Esophagus mucosa (tissue), 1 donor: Measurements from ENCODE around the gene SEC31A. TPM values are rescaled to one million over a fixed set of nuclear protein-coding genes. Genes with fewer than 3 reads are reported as not detected.
"Not testable (repeated sequence)": the region's sequence is repeated elsewhere in the genome, so short reads cannot be mapped to it uniquely, and the experiment has no call there.

Experiments
- ATAC-seq: fragments of 200-7000 bp; cut with Tn5 transposase; one replicate; pipeline ENCODE4 v1.9.1; 2020
- total RNA-seq: library from RNA; stranded (reverse); gene quantifications from one replicate; pipeline ENCODE4 v1.2.4, GENCODE V29; 2023
- donor health status: DM: yes; HTN: yes; CAD: no.

The SEC31A gene
- total RNA-seq, 1 donor from 2014 or later = 122 TPM

- no peak for ATAC-seq
Measured at GRCh38 chr4:82891707-82892466, 934 bp upstream of the SEC31A start.

DNA sequence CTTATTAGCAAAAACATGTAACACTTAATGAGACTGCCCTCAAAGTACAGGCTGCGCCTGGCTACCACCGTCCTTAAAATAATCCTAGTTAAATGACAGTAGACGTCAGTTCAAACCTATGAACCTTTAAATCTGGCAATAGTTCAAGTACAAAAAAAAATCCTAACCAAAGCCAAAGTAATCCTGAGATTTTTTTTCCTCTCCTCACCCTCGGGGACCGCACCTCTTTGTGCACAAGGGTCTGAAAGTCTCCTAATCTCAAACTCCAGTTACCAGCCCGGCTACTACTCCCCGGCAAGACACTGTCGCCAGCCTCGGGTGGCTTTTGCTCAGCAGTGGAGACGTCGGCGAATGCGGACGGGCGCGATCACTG lies 439 bp downstream of the SEC31A start:
- peak; percentile 5 for ATAC-seq

DNA sequence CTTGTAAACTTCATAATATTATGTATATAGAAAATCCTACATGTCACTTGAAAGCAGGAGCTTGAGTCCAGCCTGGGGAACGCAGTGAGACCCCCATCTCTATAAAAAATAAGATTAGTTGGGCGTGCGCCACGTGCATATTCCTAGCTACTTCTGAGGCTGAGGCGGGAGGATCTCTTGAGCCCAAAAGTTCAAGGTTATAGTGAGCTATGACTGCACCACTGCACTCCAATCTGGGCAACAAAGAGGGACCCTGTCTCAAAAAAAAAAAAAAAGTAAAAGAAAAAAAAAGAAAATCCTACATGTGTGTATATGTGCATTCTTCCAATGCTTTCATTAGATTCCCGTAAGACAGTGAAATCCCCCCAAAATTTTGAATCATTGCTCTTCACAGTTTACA lies 1.7 kb downstream of the SEC31A start:
- no peak for ATAC-seq

GRCh38 chr4:82886147-82886942 lies 4.6 kb downstream of the SEC31A start:
- no peak for ATAC-seq

DNA sequence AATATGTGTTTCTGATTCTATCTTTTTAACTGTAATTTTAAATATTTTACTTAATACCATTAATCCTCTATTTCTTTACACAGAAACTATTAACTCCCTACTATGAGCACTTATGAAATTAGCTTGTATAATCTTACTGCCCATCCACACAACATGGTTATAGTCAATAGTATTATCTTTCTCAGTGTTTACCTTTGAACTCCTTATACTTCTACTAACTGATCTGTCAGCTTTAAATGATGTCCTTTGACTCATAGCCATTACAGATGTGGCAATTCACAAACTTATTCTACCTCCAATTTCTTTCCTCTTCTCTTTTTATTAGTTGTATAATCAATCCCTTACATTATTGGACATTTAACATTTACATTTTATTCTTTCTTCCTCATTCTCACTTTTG lies 5.5 kb downstream of the SEC31A start:
- ATAC-seq = no peak

DNA sequence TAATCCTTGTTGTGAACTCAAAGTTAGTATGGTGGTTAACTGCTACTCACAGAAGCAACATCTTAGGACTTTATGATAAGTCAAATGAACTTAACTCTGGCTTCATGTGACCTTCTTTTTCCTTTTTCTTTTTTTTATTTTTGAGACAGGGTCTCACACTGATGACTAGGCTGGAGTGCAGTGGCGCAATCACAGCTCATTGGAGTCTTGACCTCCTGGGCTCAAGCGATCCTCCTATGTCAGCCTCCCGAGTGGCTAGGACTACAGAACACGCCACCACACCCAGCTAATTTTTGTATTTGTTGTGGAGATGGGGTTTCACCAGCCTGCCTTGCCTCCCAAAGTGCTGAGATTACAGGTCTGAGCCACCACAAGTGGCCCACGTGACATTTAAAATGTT lies 22.4 kb downstream of the SEC31A start:
- no peak for ATAC-seq

- ATAC-seq = no peak
Measured at GRCh38 chr4:82866706-82867385, 24.1 kb downstream of the SEC31A start.

- ATAC-seq = peak; percentile 73
Measured at GRCh38 chr4:82866033-82866432, 24.9 kb downstream of the SEC31A start.

- peak; percentile 89 for ATAC-seq
Measured at GRCh38 chr4:82865592-82865991, 25.4 kb downstream of the SEC31A start.

DNA sequence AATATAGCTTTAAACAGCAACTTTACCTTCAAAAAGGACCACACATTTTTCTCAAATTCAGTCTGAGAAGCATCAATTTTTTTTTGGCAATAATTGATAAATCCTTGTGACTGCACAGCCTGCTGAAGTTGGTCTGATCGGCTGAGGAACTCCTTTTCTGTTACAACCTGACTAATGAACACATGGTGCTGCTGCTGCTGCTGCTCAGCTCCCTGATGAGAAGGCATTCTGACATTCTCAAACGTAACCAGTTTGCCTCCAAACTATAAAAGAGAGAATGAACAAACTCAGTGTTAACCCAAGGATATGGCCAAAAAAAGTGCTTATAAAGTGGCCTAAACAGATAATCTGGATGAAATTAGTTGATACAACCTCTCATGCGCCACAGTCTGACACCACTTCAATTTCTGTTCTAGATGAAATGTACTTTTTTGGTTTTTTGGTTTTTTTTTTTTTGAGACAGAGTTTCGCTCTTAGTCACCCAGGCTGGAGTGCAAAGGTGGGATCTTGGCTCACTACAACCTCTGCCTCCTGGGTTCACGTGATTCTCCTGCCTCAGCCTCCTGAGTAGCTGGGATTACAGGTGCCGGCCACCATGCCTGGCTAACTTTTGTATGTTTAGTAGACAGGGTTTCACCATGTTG lies 26.5 kb downstream of the SEC31A start:
- ATAC-seq = no peak

- ATAC-seq = peak; percentile 65
Measured at GRCh38 chr4:82861529-82861928, 29.4 kb downstream of the SEC31A start.

GRCh38 chr4:82860487-82860886 lies 30.5 kb downstream of the SEC31A start:
- ATAC-seq = not testable (repeated sequence)

GRCh38 chr4:82852751-82853285 lies 38.1 kb downstream of the SEC31A start:
- ATAC-seq = no peak

- peak; percentile 69 for ATAC-seq
Measured at GRCh38 chr4:82851885-82852750, 38.8 kb downstream of the SEC31A start.

GRCh38 chr4:82851318-82851717 lies 39.6 kb downstream of the SEC31A start:
- ATAC-seq = peak; percentile 51

DNA sequence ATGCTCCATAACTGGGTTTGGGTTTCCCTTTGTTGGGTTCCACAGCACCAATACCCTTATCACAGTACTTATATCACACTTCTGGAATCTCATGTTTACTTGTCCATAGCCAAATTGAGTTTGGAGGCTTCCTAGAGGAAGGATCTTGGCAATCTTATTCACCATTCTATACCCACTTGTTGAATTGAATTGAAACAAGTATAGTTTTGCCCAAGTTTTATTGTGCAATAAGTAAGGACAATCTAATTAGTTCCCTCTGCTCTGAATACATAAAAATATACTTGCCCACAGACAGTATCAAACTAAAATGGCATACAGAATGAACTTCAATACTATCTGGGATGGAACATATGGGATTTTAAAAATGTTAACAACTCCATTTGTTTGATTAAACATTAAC lies 40.3 kb downstream of the SEC31A start:
- no peak for ATAC-seq

DNA sequence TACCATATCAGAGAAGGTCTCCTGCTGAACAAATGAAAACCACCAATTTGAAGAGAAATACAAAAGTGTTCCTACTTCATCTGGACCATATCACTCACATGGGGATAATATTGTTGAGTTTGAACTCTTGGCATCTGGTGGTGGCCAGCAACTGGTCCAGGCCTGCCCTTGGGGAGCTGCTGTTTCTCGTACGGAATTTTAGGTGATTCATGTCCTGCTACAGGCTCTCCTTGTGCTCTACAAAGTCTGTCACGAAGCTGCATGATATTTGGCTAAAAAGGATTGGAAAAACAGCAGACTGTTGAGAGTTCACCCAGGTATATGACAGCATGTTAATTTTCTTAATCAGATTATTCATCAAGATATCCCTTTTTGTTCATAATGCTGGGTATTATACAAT lies 42.2 kb downstream of the SEC31A start:
- ATAC-seq = peak; percentile 22

GRCh38 chr4:82842593-82842992 lies 48.4 kb downstream of the SEC31A start:
- no peak for ATAC-seq

- ATAC-seq = no peak
Measured at GRCh38 chr4:82839624-82840023, 51.3 kb downstream of the SEC31A start.

DNA sequence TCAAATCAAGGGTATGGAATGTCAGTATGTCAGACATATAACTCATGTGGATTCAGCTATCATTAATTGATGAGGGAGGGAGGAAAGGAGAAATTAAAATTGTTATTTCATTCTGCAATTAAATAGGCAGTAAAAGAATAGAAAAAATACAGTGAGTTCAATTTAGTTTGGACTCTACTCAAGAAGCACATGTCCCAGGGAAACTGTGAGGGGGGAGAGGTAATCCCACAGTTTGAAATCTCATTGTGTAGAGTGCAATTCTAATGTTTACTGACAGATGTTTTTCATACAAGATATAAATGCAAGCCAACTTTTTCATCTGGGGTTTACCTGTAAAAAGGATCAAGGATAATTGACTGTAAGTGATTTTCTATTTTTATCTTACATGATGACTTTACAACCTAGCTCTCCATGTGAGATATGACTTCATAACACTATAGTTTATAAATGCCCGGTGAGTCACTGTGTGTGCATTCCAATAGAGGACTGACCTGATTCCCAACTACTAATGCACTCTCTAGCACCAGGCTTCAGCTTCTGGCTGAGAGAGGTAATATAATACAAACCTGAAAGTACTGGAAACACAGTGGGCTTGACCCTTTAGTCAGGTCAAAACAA lies 57.1 kb downstream of the SEC31A start:
- peak; percentile 97 for ATAC-seq

DNA sequence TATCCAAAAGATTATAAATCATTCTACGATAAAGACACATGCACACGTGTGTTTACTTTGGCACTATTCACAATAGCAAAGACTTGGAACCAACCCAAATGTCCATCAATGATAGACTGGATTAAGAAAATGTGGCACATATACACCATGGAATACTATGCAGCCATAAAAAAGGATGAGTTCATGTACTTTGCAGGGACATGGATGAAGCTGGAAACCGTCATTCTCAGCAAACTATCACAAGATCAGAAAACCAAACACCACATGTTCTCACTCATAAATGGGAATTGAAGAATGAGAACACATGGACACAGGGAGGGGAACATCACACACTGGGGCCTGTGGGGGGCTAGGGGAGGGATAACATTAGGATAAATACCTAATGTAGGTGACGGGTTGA lies 57.9 kb downstream of the SEC31A start:
- not testable (repeated sequence) for ATAC-seq
